Inferior parietal cortex (tissue), 1 donor: ENCODE data around the gene C7orf57.
"Not testable (repeated sequence)": the region's sequence is repeated elsewhere in the genome, so short reads cannot be mapped to it uniquely, and the experiment has no call there.

Experiments
- DNase-seq: peaks from one replicate; pipeline ENCODE4 v3.0.0-alpha.2; 2016; ENCODE audit errors: extremely low spot score

The C7orf57 gene

GRCh38 chr7:48035967-48036478 is 680 bp downstream of the C7orf57 start:
- no peak for DNase-seq

- DNase-seq = no peak
These were observed 3.6 kb downstream of the C7orf57 start for GRCh38 chr7:48038815-48039506.

- DNase-seq = no peak
These were observed 5.8 kb downstream of the C7orf57 start for GRCh38 chr7:48040944-48041652.

- DNase-seq = no peak
These were observed 6.3 kb downstream of the C7orf57 start for GRCh38 chr7:48041653-48041970.

GRCh38 chr7:48042216-48042615 is 6.9 kb downstream of the C7orf57 start:
- DNase-seq = no peak

GRCh38 chr7:48042636-48043035 is 7.3 kb downstream of the C7orf57 start:
- DNase-seq = no peak

GRCh38 chr7:48045195-48045765 is 9.9 kb downstream of the C7orf57 start:
- DNase-seq = no peak

- DNase-seq = no peak
These were observed 11.1 kb downstream of the C7orf57 start for GRCh38 chr7:48046458-48046857.

GRCh38 chr7:48048113-48048512 is 12.8 kb downstream of the C7orf57 start:
- DNase-seq = no peak

- DNase-seq = no peak
These were observed 14.5 kb downstream of the C7orf57 start for GRCh38 chr7:48049850-48050249.

- DNase-seq = no peak
These were observed 17.4 kb downstream of the C7orf57 start for GRCh38 chr7:48052748-48053147.

- no peak for DNase-seq
These were observed 18.4 kb downstream of the C7orf57 start for GRCh38 chr7:48053736-48054135.

GRCh38 chr7:48058990-48059389 is 23.6 kb downstream of the C7orf57 start:
- DNase-seq = no peak

GRCh38 chr7:48059706-48060105 is 24.4 kb downstream of the C7orf57 start:
- DNase-seq = no peak

- DNase-seq = no peak
These were observed 28.6 kb downstream of the C7orf57 start for GRCh38 chr7:48063985-48064384.

GRCh38 chr7:48067475-48067874 is 32.1 kb downstream of the C7orf57 start:
- DNase-seq = no peak

GRCh38 chr7:48074204-48074654 is 38.9 kb downstream of the C7orf57 start:
- no peak for DNase-seq

GRCh38 chr7:48077423-48077822 is 42.1 kb downstream of the C7orf57 start:
- DNase-seq = no peak

GRCh38 chr7:48078470-48078869 is 43.1 kb downstream of the C7orf57 start:
- DNase-seq = no peak

- DNase-seq = not testable (repeated sequence)
These were observed 47.0 kb downstream of the C7orf57 start for GRCh38 chr7:48082378-48082777.

GRCh38 chr7:48083114-48083830 is 47.9 kb downstream of the C7orf57 start:
- DNase-seq = no peak

GRCh38 chr7:48084727-48085432 is 49.5 kb downstream of the C7orf57 start:
- DNase-seq = no peak
